GM18909 (cell line): ENCODE results near the gene CDC6.

Source experiments
- ATAC-seq: cut with Tn5 transposase; IDR thresholded peaks from one replicate; pipeline ENCODE4 v1.9.1; 2021; ENCODE audit warnings: mild to moderate bottlenecking; ENCODE audit not compliant: unreplicated experiment, poor library complexity

CDC6 gene

DNA sequence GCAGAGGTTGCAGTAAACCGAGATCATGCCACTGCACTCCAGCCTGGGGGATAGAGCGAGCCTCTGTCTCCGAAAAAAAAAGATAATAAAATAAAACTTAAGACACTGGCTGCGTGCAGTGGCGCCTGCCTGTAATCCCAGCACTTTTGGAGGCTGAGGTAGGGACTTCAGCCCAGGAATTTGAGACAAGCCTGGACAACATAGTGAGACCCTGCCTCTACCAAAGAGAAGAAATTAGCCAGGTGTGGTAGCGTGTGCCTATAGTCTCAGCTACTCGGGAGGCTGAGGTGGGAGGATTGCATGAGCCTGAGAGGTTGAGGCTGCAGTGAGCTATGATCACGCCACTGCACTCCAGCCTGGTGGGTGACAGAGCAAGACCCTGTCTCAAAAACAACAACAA lies 47.9 kb downstream of the CDC6 start:
- ATAC-seq: no peak

DNA sequence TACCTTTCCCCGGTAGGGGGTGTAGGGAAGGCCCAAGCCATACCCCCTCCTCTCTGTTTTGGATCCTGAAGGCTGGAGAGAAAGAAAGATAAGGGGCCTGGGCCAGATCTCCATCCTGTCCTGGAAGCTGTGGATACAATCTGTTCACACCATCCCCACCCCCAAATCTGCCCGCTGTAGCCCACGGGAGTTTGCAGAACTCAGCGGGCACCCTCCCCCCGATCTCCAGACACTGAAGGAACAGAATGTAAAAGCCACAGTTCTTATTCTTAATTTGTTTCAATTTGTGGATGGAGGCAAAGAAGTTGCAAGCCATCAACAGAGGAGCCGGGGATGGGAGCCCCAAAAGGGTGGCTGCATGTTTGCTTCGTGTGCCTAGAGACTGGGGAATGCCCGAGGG lies 49.7 kb downstream of the CDC6 start:
- no peak for ATAC-seq

DNA sequence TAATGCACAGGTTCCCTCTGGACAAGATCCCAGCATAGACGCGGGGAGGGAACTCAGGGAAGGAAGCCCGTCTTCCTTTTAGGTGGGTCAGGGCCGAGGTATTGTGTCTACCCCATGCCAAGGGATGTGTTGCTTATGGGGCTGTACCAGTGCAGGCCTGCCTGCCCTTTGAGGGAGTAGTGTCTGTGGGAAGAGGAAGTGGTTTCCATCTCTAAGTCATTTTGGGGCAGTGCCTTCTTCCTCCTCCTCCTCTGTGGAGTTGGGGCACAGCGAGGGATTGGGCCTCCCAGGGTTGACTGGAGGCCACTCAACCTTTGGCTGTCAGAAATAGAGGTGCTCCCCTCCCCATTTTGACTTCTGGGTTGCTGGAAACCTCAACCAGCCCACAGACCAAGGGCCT lies 50.4 kb downstream of the CDC6 start:
- no peak for ATAC-seq

DNA sequence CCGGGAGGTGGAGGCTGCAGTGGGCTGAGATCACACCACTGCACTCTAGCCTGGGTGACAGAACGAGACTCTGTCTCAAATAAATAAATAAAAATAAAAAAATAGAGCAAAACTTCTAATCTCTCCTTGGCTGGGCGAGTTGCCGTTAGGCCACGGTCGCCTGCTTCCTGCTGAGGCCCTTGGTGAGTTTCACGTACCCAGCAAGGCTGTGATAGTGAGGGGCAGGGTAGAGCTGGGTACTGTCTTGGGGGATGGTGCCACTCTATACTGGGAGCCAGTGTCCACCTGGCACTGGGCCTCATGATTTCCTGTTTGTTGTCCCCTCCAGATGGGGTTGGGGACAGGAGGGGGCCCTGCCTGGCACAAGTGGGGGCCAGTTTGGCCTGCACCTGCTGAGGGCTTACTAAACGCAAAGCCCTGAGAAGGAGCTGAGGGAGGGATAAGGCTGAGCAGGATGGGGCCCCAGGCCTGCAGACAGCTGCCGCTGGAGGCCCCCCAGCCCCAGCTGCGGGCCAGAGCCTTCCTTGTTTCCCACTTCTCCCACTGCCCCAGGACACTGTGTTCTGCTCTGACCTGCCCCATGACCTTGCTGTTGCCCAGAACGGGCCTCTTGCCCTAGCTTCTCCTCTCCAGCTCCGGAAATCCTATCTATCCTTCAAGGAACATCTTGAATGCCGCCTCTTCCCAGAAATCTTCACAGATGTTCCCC lies 51.4 kb downstream of the CDC6 start:
- ATAC-seq: no peak

DNA sequence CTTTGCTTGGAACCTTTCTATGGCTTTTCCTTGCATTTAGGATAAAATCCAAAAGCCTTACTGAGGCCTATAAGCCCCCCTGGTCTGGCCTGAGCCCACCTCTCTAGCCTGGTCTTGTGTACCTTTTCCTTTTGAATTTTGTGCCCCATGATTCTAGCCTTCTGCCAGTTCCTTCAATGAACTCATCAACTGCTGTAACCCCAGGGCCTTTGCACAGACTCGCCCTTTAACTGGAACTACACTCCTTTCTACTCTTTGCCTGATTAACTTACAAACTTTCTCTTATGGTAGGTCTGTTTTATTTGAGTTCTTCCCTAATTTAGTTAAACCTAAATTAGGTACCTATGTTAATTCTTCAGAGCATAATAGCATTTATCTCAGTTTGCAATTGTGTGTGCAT lies 52.6 kb downstream of the CDC6 start:
- no peak for ATAC-seq

DNA sequence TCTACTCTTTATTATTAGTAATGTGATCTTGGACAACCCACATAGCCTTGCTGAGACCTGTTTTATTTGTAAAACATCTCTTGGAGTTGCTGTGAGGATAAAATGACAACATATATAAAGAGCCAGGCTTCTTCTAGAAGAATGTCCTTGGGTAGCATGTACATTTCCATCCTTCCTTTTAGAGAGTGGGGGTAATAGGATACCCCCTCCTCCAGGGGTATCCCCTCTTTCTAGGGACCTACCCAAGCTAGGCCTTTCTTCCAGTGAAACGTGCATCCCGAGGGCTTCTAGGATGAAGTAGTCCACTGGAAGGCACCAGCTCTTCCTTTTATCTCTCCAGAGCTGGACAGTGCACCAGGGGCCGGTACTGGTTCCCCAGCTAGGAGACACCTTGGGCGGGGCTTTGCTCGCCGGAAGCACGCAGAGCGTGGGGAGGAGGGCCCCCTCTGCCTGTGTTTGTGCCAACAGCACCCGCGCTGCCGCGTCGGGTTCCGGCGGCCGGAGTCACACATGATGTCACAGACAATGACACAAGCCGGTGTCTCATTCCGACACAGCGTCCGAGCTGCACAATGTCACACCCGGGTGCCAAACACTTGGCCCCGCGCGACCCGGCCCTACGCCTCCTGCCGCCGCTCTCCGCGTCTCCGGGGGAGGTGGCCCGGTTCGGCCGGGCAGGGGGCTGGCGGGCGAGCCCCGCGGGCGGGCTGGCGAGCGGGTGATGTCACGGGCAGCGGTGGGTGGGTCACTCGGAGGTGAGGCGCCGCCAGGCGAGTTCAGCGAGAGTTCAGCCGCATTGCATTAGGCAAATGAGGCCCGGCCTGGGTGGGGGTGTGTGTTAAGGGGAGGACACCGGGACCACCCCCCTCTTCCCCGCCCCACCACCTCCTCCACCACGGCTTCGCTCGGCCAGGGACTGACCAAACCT lies 53.5 kb downstream of the CDC6 start:
- ATAC-seq: peak; percentile 63

DNA sequence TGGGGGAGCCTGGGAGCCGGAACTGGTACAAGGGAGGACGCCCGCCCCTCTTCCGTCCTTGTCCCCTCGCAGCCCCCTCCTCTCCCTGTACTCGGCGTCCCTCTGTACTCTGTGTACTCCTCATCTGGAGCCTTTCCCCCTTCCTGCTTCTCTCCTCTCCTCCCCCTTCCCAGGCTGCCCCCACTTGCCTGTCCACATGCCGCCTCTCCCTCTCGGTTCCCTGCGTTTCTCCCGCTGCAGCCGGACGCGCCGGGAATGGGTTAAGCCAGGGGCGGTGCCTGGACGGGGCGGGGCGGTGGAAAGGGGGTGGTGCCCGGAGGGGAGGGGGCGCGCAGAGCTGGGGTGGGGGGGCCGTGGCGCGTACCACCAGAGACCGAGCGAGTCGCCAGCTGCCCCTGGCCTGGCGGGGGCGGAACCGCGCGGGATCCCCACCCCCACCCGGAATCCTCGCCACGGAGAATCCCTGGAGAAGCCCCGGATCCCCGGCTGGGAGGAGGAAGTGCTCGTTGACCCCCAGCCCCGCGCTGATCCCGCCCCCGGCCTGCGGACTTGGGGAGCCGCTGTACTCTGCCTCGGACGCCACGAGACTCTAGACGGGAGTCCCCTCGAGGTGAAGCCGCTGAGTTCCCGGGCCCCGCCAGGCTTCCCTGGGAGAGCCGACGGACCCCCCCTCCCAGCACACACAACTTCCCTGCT lies 54.3 kb downstream of the CDC6 start:
- ATAC-seq: no peak

DNA sequence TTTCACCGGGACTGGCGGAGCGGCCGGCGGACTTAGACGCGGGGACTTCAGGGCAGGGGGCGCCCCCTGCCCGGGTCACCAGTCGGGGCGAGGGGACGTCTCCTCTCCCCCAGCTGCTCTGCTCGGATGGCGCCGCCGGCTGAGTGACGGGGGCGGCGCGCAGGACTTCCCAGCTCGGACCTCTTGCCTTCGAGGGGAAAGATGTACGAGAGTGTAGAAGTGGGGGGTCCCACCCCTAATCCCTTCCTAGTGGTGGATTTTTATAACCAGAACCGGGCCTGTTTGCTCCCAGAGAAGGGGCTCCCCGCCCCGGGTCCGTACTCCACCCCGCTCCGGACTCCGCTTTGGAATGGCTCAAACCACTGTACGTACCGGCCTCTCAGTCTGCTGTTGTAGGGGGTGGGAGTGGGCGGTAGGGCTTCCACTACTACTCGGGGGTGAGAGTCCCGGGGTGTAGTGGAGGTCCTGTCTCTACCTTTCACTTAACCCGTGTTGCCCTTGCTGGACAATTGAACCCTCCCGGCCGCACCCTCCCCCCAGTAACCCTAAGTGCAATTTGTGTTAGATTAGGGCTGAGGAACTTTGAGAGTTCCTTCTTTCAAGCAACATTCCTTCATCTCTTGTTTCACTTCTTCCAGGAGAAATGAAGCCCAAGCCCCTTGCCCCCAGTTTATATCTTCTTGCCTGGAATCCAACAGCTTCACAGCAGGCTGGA lies 55.0 kb downstream of the CDC6 start:
- ATAC-seq: no peak

DNA sequence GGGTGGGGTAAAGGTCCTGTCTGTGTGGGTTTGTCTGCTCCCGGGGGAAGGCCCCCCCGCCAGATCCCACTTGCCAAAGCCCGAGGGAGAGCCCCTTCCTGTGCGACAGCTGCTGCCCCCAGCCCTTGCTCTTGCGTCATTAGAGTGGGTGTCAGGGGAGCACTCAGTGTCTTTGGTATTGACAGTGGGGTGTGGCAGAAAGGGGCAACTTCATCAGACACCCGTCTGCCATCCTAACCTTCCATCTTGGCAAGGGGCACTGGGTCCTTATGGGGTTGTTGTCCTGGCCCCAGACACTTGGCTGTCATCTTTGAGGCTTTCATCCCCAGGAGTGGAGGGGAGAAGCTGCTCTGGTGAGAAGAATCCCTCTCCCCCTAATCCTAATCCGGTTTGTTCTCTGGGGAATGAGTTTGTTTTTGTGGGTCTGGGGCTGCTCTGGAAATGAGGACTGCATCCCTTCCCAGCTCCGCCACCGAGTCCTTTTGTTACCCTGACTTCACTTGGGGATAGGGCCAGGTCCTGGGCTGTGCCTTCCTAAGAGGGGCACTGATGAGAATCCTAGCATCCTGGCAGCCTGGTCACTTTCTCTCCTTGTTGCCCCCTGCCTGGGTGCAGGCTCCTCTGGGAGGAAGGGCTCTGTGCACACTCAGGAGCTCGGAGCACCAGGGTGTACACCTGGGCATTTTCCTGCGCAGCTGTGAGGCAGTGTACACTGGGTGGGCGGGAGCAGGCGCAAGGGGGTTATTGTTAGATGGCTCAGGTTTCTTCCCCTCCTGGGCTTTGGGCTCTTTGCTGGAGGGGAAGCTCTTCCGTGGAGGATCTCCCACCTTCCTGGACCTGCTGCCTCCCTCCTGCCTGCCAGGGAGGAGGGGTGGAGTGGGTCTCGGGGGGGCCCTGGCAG lies 55.8 kb downstream of the CDC6 start:
- ATAC-seq: no peak

DNA sequence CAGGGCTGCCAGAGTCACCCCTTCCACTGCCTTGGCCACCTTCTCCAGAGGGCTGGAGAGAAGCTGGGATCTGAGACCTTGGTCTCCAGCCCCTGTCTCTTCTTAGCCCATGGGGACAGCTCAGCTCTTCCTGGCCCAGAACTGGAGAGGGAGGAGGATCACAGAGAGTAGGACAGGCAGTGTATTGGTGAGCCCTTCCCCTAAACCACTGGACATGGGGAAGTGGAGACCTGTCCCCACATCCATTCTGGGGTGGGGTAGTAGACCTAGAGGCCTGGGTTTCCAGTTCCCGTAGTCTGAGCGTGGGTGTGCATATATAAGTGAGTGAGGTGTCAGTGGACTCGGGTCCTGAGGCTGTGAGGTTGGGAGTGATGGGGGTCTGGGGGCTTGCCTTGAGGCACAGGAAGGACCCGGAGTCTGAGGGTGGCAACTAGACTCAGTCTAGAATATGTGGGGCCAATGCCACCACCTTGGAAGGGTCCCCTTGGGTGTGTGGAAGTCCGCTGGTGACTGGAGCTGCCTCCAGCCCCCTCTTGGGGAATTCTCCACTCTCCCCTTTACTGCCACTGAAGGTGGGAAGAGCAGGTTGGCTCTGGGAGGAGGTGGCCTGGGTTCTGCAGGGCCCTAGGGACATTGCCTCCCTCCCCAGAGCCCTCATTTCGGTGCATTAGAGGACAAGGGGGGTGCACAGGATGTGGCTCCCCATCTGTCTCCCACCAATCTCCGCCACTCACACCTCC lies 56.9 kb downstream of the CDC6 start:
- ATAC-seq: no peak

DNA sequence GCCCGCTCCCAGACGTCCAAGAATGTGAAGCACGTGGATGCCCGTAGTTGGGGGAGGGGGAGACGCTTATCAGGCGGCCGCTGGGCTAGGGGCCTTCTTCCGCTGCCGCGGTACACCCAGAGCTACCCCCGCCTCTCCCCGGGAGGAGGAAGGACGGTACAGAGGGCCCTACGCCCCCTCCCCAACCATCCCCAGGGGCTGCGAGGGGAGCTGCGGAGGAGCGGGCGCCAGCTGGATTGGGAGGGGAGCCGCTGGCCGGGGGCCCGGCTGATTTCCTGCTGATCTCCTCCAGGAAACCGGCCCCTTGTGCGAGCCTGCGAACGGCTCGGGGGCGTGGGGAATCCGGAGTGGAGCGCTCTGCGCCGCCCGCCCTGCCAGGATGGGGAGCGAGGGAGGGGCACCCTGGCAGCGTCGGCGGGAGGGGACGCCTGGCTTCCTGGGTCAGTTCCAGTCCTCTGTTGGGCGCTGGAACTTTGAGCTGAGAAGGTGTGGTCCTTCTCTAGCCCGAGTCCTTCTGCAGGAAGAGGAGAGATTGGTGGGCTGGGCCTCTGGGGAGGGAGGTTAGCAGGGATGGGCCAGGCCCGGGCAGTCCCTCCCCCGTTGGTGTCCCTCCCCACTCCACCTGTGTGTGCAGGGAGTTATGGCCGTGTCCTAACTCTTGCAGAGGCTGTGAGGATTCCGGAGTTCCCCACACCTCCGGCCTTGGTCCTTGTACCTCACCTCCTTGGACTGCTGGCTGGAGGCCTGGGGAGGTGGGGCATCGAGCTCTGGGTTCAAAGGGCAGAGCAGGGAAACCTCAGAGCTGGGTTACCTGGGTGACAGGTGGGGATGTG lies 57.7 kb downstream of the CDC6 start:
- no peak for ATAC-seq

DNA sequence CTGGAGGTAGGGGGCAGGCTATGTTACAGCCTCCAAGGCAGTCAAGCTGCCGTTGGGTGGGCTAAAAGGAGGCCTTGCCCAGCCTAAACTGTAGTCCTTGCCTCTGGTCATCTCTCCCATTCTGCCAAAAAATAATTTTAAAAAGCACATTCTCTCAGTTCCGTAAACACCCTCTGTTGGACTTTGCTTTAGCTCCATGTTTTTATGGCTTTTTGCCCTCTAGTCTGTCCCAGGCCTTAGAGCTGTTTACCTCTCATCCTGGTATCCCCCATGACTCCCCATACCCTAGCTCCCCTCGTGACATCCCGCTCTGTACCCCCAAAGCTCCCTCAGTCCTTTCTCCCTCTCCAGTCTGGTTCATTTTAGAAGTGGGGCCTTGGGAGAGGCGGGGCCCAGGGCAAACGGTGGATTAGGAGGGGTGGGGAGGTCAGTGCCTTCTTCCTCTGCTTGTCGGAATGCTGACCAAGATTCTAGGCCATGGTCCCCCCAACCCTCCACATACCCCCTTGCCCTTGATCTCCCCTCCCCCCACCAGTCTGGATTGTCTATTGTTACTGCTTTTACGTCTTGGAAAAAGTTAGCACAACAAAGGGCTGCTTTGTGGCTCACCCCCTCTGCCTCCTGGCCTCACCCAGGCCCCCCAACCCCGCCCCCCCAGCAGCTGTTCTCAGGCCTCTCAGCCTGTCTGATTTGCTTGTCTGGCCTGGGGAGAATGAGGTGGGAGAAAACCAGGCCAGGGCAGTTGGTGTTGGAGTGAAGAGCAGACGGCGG lies 58.5 kb downstream of the CDC6 start:
- no peak for ATAC-seq

DNA sequence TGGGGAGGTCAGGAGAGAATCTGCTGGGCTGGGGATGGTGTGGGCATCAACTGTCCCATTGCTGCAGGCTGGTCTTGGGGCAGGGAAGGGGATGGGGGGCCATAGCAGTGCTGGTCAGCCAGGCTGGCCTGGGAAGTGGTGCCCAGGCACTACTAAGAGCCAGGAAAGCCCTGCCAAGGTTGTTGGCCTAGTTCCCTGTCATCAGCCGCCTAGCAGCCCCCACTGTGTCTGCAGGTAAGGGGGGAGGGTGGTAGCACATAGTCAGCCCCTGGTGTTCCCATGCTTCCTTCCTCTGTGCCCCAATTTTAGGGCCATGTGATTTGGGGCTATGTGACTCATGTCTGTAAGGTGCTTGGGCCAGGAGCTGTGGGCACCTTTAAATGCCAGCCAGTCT lies 59.1 kb downstream of the CDC6 start:
- ATAC-seq: no peak

DNA sequence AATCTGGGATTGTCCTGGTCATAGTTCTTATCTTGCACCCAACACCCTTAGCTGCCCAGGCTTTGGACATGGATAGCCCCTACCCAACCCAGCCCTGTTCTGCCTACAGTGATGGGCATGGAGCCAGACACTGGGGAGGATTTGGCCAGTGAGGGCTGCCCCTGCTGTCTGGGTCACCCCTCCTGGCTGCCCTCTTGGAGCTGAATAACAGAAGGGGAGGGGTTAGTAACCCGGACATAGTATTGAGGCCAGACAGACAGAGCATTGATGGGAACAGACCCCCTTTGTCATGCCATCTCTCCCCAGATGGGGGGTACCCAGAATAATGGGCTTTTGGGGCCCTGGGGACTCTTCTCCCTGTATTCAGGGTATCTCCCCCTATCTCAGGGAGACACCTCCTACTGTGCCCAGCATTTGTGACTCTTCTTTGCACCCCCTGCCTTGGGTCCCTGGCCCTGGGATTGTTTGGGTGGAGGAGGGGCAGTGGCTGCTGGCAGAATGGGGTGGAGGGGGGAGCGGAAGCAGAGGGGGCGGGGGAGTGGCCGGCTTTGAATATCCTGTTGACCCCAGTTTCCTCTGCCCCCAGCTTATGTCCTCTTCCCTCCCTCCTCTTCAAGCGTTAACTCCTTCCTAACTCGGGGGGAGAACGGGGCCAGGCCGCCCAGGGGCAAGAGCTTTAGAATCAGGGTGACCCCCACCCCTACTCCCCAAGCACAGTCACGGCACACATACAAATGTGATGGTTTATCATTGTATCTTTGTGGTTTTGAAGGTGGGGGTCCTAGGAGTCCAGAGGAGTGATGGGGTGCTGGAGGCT lies 59.8 kb downstream of the CDC6 start:
- ATAC-seq: no peak

DNA sequence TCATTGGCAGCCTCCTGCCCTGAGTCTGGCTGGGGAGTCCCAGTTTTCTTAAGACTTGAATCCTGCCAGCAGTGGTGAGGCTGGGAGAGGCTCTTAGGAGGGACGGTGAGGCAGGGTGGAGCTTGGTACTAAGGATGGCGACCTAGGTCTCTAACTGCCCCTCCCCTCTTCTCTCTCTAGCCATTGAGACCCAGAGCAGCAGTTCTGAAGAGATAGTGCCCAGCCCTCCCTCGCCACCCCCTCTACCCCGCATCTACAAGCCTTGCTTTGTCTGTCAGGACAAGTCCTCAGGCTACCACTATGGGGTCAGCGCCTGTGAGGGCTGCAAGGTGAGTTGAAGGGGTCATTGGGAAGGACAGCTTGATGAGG lies 60.4 kb downstream of the CDC6 start:
- ATAC-seq: no peak
